GM21390 (cell line): Measurements from ENCODE around the gene OR6N2.

Source experiments
- ATAC-seq: cut with Tn5 transposase; IDR thresholded peaks from one replicate; pipeline ENCODE4 v1.9.1; 2021; ENCODE audit not compliant: unreplicated experiment

OR6N2 gene

GRCh38 chr1:158781104-158781503 lies at the start of gene OR6N2:
OR6N2 (minus strand) TSS chr1:158781204; CDS start chr1:158777635, 3,569 bp downstream.
- ATAC-seq, result no peak

GRCh38 chr1:158830074-158830677 lies 49.2 kb upstream of the OR6N2 start:
- ATAC-seq, result peak; percentile 47

- ATAC-seq, result no peak
Observed at GRCh38 chr1:158821723-158822122, 40.7 kb upstream of the OR6N2 start.

GRCh38 chr1:158819461-158820443 lies 38.7 kb upstream of the OR6N2 start:
- peak; percentile 97 for ATAC-seq

GRCh38 chr1:158818975-158819431 lies 38.0 kb upstream of the OR6N2 start:
- ATAC-seq, result peak; percentile 22

GRCh38 chr1:158818560-158818959 lies 37.6 kb upstream of the OR6N2 start:
- ATAC-seq, result no peak

- ATAC-seq, result no peak
Observed at GRCh38 chr1:158814970-158815369, 34.0 kb upstream of the OR6N2 start.

- ATAC-seq, result no peak
Observed at GRCh38 chr1:158813164-158813563, 32.2 kb upstream of the OR6N2 start.

GRCh38 chr1:158812336-158812735 lies 31.3 kb upstream of the OR6N2 start:
- ATAC-seq, result no peak

GRCh38 chr1:158810311-158810710 lies 29.3 kb upstream of the OR6N2 start:
- no peak for ATAC-seq

- no peak for ATAC-seq
Observed at GRCh38 chr1:158809862-158810261, 28.9 kb upstream of the OR6N2 start.

GRCh38 chr1:158809256-158809655 lies 28.3 kb upstream of the OR6N2 start:
- ATAC-seq, result no peak

- ATAC-seq, result no peak
Observed at GRCh38 chr1:158806916-158807536, 26.0 kb upstream of the OR6N2 start.

- no peak for ATAC-seq
Observed at GRCh38 chr1:158803678-158804077, 22.7 kb upstream of the OR6N2 start.

GRCh38 chr1:158801396-158801795 lies 20.4 kb upstream of the OR6N2 start:
- no peak for ATAC-seq

GRCh38 chr1:158800526-158800925 lies 19.5 kb upstream of the OR6N2 start:
- ATAC-seq, result no peak

GRCh38 chr1:158799689-158800088 lies 18.7 kb upstream of the OR6N2 start:
- no peak for ATAC-seq

GRCh38 chr1:158798531-158798930 lies 17.5 kb upstream of the OR6N2 start:
- no peak for ATAC-seq

GRCh38 chr1:158794247-158794646 lies 13.2 kb upstream of the OR6N2 start:
- no peak for ATAC-seq

- no peak for ATAC-seq
Observed at GRCh38 chr1:158793604-158794003, 12.6 kb upstream of the OR6N2 start.
